Muscle layer of colon (tissue), 2 donors: ENCODE results near the gene JPT1.
"Not testable (repeated sequence)": the region's sequence is repeated elsewhere in the genome, so short reads cannot be mapped to it uniquely, and the experiment has no call there.

Experiments
- H3K27ac ChIP-seq: one replicate; pipeline ENCODE4 v1.7.0; 2013; ENCODE audit warnings: low read depth, mild to moderate bottlenecking, low read length, moderate library complexity
- H3K27me3 ChIP-seq, 2 donors: one replicate each; pipeline ENCODE4 v1.7.0; 2013; ENCODE audit warnings: low read length in 2 of 2, mild to moderate bottlenecking in 2 of 2; ENCODE audit not compliant: insufficient read depth in 2 of 2, control insufficient read depth in 1 of 2
- H3K36me3 ChIP-seq: one replicate; pipeline ENCODE4 v1.7.0; 2013; ENCODE audit warnings: mild to moderate bottlenecking, low read length; ENCODE audit not compliant: insufficient read depth
- H3K4me1 ChIP-seq: one replicate; pipeline ENCODE4 v1.7.0; 2013; ENCODE audit warnings: mild to moderate bottlenecking, low read length; ENCODE audit not compliant: insufficient read depth
- H3K4me3 ChIP-seq, 2 donors: one replicate each; pipeline ENCODE4 v1.7.0; 2013; ENCODE audit warnings: low read length in 2 of 2, low read depth in 1 of 2, mild to moderate bottlenecking in 1 of 2, moderate library complexity in 1 of 2
- H3K9ac ChIP-seq: one replicate; pipeline ENCODE4 v1.7.0; 2013; ENCODE audit warnings: low read length
- H3K9me3 ChIP-seq: one replicate; pipeline ENCODE4 v1.7.0; 2013; ENCODE audit warnings: mild to moderate bottlenecking, low read length
- donor health status: abdominal sarcoma.
- donor health status: Adenocarcinoma of cecum.

JPT1 gene

GRCh38 chr17:75133607-75134347 is 20.5 kb downstream of the JPT1 start:
- H3K36me3 ChIP-seq, H3K27me3 ChIP-seq, H3K27ac ChIP-seq, H3K4me1 ChIP-seq, H3K9me3 ChIP-seq, H3K9ac ChIP-seq, H3K4me3 ChIP-seq: not testable (repeated sequence)

- Histone ChIP-seq H3K9me3 (no peaks in the 10 kb centered on the region), H3K4me1 (peaks cover 8% of the 10 kb centered on the region), H3K4me3 (no peak overlapping the region), H3K27ac (no peak overlapping the region), H3K27me3 (no peaks in the 10 kb centered on the region), H3K36me3 (no peaks in the 10 kb centered on the region), H3K9ac (no peak overlapping the region)
These were observed 21.3 kb downstream of the JPT1 start for GRCh38 chr17:75133001-75133400.

- not testable (repeated sequence) for H3K36me3 ChIP-seq, H3K4me1 ChIP-seq, H3K27me3 ChIP-seq, H3K9ac ChIP-seq, H3K9me3 ChIP-seq
- Histone ChIP-seq H3K4me3 (peak overlapping the region; percentile 73 to 96), H3K27ac (peak overlapping the region; percentile 96)
These were observed 22.0 kb downstream of the JPT1 start for GRCh38 chr17:75132018-75133000.

GRCh38 chr17:75131278-75132017 is 22.9 kb downstream of the JPT1 start, which contains the start of gene NT5C:
Gene NT5C (minus strand): TSS chr17:75131742. CDS start chr17:75131707, 35 bp downstream.
- H3K27me3 ChIP-seq = no peaks in the 10 kb centered on the region
- H3K4me3 ChIP-seq = peak within 1 kb of the TSS; percentile 73 to 96
- H3K27ac ChIP-seq = peak within 1 kb of the TSS; percentile 96
- no peaks in the 10 kb centered on the region for H3K36me3 ChIP-seq
- H3K9me3 ChIP-seq = no peaks in the 10 kb centered on the region
- H3K4me1 ChIP-seq = peaks cover 8% of the 10 kb centered on the region
- H3K9ac ChIP-seq = peak within 1 kb of the TSS; percentile 27

- H3K27ac ChIP-seq = peak overlapping the region; percentile 96
- peak overlapping the region; percentile 73 to 96 for H3K4me3 ChIP-seq
- H3K9ac ChIP-seq = peak overlapping the region; percentile 27
These were observed 23.6 kb downstream of the JPT1 start for GRCh38 chr17:75130632-75131277.

GRCh38 chr17:75130059-75130631 is 24.2 kb downstream of the JPT1 start:
- Histone ChIP-seq H3K9me3 (no peaks in the 10 kb centered on the region), H3K27me3 (no peaks in the 10 kb centered on the region), H3K4me3 (peak overlapping the region in 1 of 2 donors; percentile 73), H3K9ac (peak overlapping the region; percentile 27), H3K4me1 (peaks cover 8% of the 10 kb centered on the region), H3K36me3 (no peaks in the 10 kb centered on the region), H3K27ac (peak overlapping the region; percentile 96)

More at GRCh38 chr17:75130632-75131277, 23.6 kb downstream of the JPT1 start:
- no peaks in the 10 kb centered on the region for H3K9me3 ChIP-seq
- H3K27me3 ChIP-seq = no peaks in the 10 kb centered on the region
- H3K36me3 ChIP-seq = no peaks in the 10 kb centered on the region
- peaks cover 8% of the 10 kb centered on the region for H3K4me1 ChIP-seq

- Histone ChIP-seq H3K4me1 (peaks cover 8% of the 10 kb centered on the region), H3K36me3 (no peaks in the 10 kb centered on the region), H3K9ac (no peak overlapping the region), H3K9me3 (no peaks in the 10 kb centered on the region), H3K4me3 (no peak overlapping the region), H3K27ac (no peak overlapping the region), H3K27me3 (no peaks in the 10 kb centered on the region)
These were observed 24.7 kb downstream of the JPT1 start for GRCh38 chr17:75129576-75129975.

DNA sequence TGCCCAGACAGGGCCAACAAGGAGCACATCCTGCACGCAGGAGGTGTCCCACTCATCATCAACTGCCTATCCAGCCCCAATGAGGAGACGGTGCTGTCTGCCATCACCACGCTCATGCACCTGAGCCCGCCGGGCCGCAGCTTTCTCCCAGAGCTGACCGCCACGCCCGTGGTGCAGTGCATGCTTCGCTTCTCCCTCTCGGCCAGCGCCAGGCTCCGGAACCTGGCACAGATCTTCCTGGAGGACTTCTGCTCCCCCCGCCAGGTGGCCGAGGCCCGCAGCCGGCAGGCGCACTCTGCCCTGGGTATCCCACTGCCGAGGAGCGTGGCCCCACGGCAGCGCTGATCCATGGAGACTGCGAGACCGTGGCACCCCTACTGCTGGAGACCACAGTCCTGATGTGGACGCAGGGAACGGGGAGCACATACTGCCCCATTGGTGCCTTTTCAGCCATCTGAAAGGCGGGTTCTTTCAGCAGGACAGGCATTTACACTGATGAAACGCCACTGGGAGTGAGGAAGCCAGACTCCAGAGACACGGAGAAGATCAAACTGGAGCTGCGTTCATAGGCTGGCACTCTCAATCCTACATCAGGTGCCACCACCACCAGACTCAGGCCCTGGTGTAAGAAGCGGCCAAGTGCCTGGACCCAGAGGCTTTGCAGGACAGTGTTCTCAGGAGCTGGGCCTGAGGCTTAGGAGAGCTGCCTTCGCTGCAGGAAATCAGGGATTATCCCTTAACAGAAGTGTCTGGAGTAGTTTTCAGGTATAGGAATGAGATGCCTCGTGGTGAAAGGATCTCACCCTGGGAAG is 25.4 kb downstream of the JPT1 start:
- Histone ChIP-seq H3K27ac (no peak overlapping the region), H3K36me3 (no peaks in the 10 kb centered on the region), H3K9ac (no peak overlapping the region), H3K27me3 (no peaks in the 10 kb centered on the region), H3K4me1 (peaks cover 8% of the 10 kb centered on the region), H3K4me3 (no peak overlapping the region), H3K9me3 (no peaks in the 10 kb centered on the region)

DNA sequence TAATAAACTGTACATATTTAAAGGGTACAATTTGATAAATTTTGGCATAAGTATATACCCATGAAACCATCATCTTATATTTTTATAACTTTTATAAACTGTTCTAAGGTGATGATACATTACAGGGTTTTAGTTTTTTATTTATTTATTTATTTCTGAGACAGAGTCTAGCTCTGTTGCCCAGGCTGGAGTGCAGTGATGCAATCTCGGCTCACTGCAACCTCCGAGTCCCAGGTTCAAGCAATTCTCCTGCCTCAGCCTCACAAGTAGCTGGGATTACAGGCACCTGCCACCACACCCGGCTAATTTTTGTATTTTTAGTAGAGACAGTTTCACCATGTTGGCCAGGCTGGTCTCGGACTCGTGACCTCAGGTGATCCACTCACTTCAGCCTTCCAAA is 26.4 kb downstream of the JPT1 start:
- not testable (repeated sequence) for H3K9ac ChIP-seq, H3K4me3 ChIP-seq, H3K9me3 ChIP-seq, H3K36me3 ChIP-seq, H3K4me1 ChIP-seq, H3K27ac ChIP-seq, H3K27me3 ChIP-seq

DNA sequence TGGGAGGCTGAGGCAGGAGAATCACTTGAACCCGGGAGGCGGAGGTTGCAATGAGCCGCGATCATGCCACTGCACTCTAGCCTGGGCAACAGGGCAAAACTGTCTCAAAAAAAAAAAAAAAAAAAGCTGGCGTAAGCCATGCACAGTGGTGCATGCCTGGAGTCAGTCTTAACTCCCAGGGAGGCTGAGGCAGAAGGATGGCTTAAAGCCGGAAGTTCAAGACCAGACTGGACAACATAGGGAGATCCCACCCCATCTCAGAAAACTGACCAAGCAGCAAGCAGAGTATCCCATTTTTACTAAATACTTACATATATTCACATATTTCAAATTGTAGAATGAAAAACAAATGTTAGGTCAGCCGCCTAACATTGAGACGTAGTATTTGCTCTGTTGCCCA is 27.4 kb downstream of the JPT1 start:
- no peaks in the 10 kb centered on the region for H3K9me3 ChIP-seq
- no peak overlapping the region for H3K4me3 ChIP-seq
- H3K9ac ChIP-seq = no peak overlapping the region
- no peak overlapping the region for H3K27ac ChIP-seq
- peaks cover 8% of the 10 kb centered on the region for H3K4me1 ChIP-seq
- no peaks in the 10 kb centered on the region for H3K36me3 ChIP-seq
- H3K27me3 ChIP-seq = no peaks in the 10 kb centered on the region
